Epithelial cell of prostate (primary cell): ENCODE results near the gene NHLRC4.
"Not testable (repeated sequence)": the region's sequence is repeated elsewhere in the genome, so short reads cannot be mapped to it uniquely, and the experiment has no call there.

Experiments used
- DNase-seq: peaks from one replicate; pipeline ENCODE4 v3.0.0-alpha.2; 2011; ENCODE audit warnings: low read depth, low spot score
- H3K27ac ChIP-seq: fragments of 450-650 bp; 2 replicates; pipeline ENCODE4 v1.5.1; 2017; ENCODE audit warnings: mild to moderate bottlenecking

Gene NHLRC4

DNA sequence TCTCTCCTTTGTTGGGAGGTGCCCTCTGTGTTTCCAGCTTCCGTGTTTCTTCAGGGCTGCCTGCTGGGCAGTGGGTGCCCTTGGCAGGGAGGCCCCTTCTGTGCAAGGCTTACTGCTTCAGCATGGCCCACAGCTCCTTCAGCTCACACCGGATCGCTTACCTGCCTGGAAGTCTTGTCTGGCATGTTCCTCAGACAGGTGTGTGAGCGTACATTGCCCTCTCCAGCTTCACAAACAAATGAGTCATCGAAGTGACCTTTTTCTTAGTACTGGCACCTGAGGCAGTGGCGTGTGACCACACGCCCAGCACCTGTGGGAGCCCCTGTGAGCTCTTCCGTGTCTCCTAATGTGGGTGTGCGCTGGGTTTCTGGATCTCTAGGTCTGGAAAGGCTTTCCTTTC, 26.6 kb downstream of the NHLRC4 start:
- peak; percentile 75 for DNase-seq
- H3K27ac ChIP-seq = peak overlapping the region; percentile 57

GRCh38 chr16:593807-594206, 27.0 kb downstream of the NHLRC4 start:
- no peak for DNase-seq
- no peak overlapping the region for H3K27ac ChIP-seq

- no peak overlapping the region for H3K27ac ChIP-seq
- no peak for DNase-seq
These were observed 28.3 kb downstream of the NHLRC4 start for GRCh38 chr16:595094-595528.

DNA sequence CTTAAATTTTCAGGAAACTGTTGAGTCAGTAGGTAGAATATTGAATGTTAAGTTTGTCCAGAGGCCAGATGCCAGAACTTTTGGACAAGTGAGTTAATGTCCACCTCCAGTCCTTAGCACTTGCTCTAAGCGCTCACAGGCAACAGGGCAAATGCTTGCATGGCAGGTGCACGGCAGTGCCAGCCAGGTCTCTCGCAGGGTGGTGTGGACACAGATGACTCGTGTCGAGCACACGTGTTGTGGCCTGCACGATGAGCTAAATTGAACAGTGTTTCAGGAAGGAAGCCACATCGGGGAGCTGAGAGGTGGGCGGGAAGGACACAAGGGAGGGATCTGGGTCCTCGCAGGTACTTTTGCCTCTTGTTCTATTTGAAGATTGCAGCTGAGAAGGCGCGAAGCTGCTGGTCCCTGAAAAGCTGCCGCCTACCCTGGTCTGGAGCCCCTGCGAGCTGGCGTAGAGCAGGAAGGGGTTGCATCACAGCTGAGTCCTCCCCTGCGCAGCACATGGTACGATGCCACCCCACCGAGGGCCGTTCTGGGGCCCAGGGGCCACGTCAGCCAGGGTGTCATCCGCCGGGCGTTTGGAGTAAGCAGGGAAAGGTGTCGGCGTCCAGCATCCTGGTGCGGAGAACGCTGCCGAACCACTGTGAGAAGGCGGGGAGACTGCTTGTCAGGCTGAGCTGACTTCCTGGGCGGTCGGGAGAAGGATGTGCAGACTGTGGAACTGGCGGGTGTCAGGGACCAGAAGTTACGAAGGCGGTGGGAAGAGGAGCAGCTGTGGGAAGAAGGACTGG, 29.3 kb downstream of the NHLRC4 start:
- H3K27ac ChIP-seq = no peak overlapping the region
- no peak for DNase-seq

DNA sequence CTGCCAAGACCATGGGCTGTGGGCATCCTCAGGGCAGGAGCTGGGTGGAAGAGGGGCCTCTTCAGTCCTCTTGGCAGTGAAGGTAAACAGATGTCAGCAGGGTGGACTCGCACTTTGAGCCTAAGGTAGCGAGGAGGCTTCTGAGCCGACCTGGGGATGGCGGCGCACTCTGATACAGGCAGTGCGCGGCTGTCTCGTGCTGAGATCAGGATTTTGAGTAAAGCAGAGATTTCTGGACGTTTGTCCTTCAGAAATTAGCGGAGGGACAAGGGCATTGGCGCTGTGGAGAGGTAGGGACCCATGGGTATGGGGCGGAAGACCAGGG, 29.9 kb downstream of the NHLRC4 start:
- DNase-seq = no peak
- no peak overlapping the region for H3K27ac ChIP-seq

DNA sequence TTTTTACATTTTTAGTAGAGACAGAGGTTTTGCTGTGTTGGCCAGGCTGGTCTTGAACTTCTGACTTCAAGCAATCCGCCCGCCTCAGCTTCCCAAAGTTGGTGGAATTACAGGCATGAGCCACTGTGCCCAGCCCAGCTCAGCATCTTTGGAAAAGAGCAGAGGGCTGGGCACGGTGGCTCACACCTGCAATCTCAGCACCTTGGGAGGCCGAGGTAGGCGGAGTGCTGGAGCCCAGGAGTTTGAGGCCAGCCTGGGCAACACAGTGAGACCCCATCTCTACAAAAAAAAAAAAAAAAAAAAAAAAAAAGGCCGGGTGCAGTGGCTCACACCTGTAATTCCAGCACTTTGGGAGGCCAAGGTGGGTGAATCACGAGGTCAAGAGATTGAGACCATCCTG, 30.9 kb downstream of the NHLRC4 start:
- H3K27ac ChIP-seq, DNase-seq: not testable (repeated sequence)

DNA sequence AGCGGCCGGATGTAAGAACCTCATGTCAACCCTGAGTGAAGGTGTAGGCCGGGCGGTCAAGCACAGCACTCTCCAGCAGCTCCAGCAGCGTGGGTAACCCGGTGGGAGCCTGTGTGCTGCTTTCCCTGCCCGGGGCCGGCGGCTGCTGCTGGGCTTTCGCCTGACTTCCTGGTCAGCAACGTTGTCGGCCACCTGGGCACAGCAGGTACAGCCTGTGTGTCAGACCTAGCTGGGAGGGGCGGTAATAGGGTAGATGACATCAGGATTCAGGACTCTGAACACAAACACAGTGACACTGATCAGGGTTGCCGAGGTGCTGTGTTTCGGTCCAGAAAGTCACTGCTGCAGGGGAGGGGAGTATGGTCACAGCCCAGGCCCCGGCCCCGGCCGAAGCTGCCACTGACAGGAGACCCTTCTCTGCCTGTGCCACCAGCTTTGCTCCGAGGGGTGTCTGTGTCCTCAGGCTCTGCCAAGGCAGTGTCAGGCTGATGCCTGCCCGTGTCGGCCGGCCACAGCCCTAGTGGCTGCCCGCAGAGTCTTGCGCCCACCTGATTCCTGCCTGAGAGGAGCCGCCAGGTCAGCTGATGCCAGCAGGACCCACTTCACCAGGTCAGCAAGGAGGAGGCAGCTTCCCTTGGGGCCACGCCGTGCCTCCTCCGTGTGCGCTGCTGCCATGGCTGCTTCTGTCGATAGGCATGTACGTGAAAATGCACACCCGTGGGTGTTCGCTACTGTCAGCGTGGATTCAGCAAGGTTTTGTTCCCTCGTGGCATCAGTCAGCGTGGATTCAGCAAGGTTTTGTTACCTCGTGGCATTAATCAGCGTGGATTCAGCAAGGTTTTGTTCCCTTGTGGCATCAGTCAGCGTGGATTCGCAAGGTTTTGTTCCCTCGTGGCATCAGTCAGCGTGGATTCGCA, 32.3 kb downstream of the NHLRC4 start:
- DNase-seq = no peak

DNA sequence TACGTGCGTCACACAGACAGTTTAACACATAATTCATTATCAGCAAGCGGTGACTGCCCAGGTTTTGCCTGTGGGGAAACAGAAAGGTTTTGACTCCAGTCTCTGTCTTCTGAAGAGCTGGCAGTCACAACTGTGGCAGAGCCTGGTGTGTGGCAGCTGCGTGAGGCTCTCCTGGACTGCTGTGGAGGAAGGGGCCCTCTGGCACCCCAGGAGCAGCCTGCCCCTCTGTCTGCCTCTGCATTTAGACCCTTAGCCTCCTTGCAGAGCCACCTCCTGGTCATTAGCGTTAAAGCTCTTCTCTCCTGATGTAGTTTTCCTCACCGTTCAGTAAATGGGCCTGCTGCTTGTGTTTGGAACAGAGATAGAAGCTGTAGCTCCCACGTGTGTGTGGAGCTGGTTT, 34.0 kb downstream of the NHLRC4 start:
- no peak overlapping the region for H3K27ac ChIP-seq
- DNase-seq = no peak

More for the DNA sequence above, 32.3 kb downstream of the NHLRC4 start:
- H3K27ac ChIP-seq = no peak overlapping the region

DNA sequence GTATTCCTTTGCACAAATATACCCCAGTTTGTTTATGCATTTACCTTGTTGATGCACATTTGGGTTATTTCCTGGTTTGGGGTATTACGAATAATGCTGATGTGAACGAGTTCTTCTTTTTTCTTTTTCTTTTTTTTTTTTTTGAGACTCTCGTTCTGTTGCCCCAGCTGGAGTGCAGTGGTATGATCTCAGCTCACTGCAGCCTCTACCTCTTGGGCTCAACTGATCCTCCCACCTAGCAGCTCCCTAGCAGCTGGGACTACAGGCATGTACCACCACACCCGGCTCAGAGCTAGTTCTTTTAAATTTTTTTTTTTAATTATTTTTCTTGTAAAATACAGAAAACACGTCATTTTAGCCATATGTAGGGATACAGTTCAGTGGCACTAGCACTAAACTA, 37.1 kb downstream of the NHLRC4 start:
- no peak overlapping the region for H3K27ac ChIP-seq
- DNase-seq = no peak

GRCh38 chr16:606656-607307, 40.0 kb downstream of the NHLRC4 start:
- no peak for DNase-seq
- H3K27ac ChIP-seq = no peak overlapping the region

DNA sequence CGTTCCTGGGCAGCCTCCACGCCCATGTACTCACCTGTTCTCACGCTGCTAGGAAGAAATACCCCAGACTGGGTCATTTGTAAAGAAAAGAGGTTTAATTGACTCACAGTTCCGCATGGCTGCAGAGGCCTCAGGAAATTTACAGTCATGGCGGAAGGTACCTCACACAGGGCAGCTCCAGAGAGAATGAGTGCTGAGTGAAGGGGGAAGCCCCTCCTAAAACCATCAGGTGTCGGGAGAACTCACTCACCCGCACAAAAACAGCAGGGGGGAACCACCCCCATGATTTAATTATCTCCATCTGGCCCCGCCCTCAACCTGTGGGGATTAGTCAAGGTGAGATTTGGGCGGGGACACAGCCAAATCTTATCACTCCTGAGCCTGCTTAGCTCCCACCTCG, 41.2 kb downstream of the NHLRC4 start:
- no peak overlapping the region for H3K27ac ChIP-seq
- DNase-seq = no peak

- DNase-seq = no peak
- no peak overlapping the region for H3K27ac ChIP-seq
These were observed 42.5 kb downstream of the NHLRC4 start for GRCh38 chr16:609316-609715.

DNA sequence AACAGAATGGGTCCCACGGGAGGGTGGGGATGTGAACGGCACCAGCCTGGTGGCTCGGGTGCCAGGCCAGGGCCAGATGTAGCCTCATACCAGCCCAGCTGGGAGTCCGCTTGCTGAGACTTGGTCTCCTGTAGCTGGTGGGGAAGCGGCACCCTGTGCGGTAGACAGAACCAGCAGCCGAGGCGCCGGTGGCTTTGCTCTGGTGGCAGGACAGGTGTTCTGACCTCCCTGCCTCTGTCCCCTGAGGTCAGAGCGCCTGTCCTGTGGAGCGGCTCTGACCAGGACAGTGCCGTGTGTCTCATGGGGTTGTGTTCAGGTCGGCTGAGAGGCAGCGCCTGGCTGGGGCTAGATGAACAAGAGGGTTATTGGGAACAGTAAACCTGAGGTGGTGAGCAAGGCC, 43.2 kb downstream of the NHLRC4 start:
- H3K27ac ChIP-seq = no peak overlapping the region
- no peak for DNase-seq

- no peak overlapping the region for H3K27ac ChIP-seq
- DNase-seq = peak; percentile 64
These were observed 43.9 kb downstream of the NHLRC4 start for GRCh38 chr16:610513-611381.

- H3K27ac ChIP-seq = no peak overlapping the region
- DNase-seq = no peak
These were observed 48.3 kb downstream of the NHLRC4 start for GRCh38 chr16:615122-615521.

GRCh38 chr16:616733-617586, 50.2 kb downstream of the NHLRC4 start:
- H3K27ac ChIP-seq = no peak overlapping the region

GRCh38 chr16:617855-618254, 51.0 kb downstream of the NHLRC4 start:
- H3K27ac ChIP-seq = no peak overlapping the region
- DNase-seq = no peak

More at GRCh38 chr16:616733-617586, 50.2 kb downstream of the NHLRC4 start:
- DNase-seq = no peak
